Colonic mucosa (tissue), 4 donors: ENCODE data around the gene KCNA10. TPM values are rescaled to one million over a fixed set of nuclear protein-coding genes. Genes with fewer than 3 reads are reported as not detected.
A peak's percentile ranks its signal among the peaks of the same experiment; 100 is the strongest.

Source experiments
- DNase-seq: peaks from one replicate; pipeline ENCODE4 v3.0.0-alpha.2; 2020
- H3K27ac ChIP-seq: fragments of 200-600 bp; one replicate; pipeline ENCODE4 v1.8.0; 2021
- H3K27me3 ChIP-seq: fragments of 200-600 bp; one replicate; pipeline ENCODE4 v1.8.0; 2021
- H3K36me3 ChIP-seq: fragments of 200-600 bp; one replicate; pipeline ENCODE4 v1.8.0; 2021
- H3K4me1 ChIP-seq: fragments of 200-600 bp; one replicate; pipeline ENCODE4 v1.8.0; 2021; ENCODE audit warnings: mild to moderate bottlenecking
- H3K4me3 ChIP-seq: fragments of 200-600 bp; one replicate; pipeline ENCODE4 v1.8.0; 2021
- H3K9ac ChIP-seq, 2 donors: one replicate each; pipeline ENCODE4 v1.7.0; 2013; ENCODE audit warnings: control low read depth in 2 of 2, low read depth in 2 of 2, low read length in 2 of 2
- H3K9me3 ChIP-seq: fragments of 200-600 bp; one replicate; pipeline ENCODE4 v1.8.0; 2021
- CTCF ChIP-seq: fragments of 200-600 bp; IDR thresholded peaks from one replicate; pipeline ENCODE4 v1.8.0; 2022; ENCODE audit warnings: antibody characterized with exemption, mild to moderate bottlenecking
- intact Hi-C: fragments of 100-400 bp; cut with DNase I; formaldehyde crosslinking; loops from one replicate; pipeline ENCODE4 v1.14.1; 2022
- total RNA-seq, 2 donors: library from RNA; stranded (reverse); fragmentation: NEBNext Ultra II Directional in 1 of 2; extraction: Animal tissue kit (Norgen Biotek cat#: 25700) in 1 of 2; gene quantifications; one replicate each; pipeline ENCODE4 v1.2.1, GENCODE V29; 2021
- donor health status: healthy.
- donor health status: DM: no; HTN: no; CAD: no.
- donor health status: DM: no; HTN: no; CAD: no.

The KCNA10 gene
- total RNA-seq, 2 donors from 2014 or later = not detected

GRCh38 chr1:110551278-110551809 is 32.4 kb upstream of the KCNA10 start:
- no peak overlapping the region for H3K9ac ChIP-seq
- H3K27ac ChIP-seq = no peak overlapping the region
- no peak overlapping the region for H3K4me3 ChIP-seq
- no peaks in the 10 kb centered on the region for H3K4me1 ChIP-seq
- H3K36me3 ChIP-seq = no peaks in the 10 kb centered on the region
- no peak for DNase-seq
- intact Hi-C loops = no loop called here
- no peaks in the 10 kb centered on the region for H3K9me3 ChIP-seq
- H3K27me3 ChIP-seq = peaks cover 12% of the 10 kb centered on the region
- no peak for TF ChIP-seq CTCF

GRCh38 chr1:110549831-110550230 is 30.9 kb upstream of the KCNA10 start:
- Histone ChIP-seq H3K27me3 (peaks cover 4% of the 10 kb centered on the region), H3K27ac (no peak overlapping the region), H3K9me3 (no peaks in the 10 kb centered on the region), H3K4me3 (no peak overlapping the region), H3K4me1 (no peaks in the 10 kb centered on the region), H3K9ac (no peak overlapping the region), H3K36me3 (no peaks in the 10 kb centered on the region)
- no peak for DNase-seq
- TF ChIP-seq CTCF = no peak
- intact Hi-C loops = no loop called here

GRCh38 chr1:110548381-110548780 is 29.4 kb upstream of the KCNA10 start:
- no peaks in the 10 kb centered on the region for H3K27me3 ChIP-seq
- H3K27ac ChIP-seq = no peak overlapping the region
- no peak for DNase-seq
- no peaks in the 10 kb centered on the region for H3K9me3 ChIP-seq
- intact Hi-C loops = no loop called here
- no peak overlapping the region for H3K4me3 ChIP-seq
- no peaks in the 10 kb centered on the region for H3K4me1 ChIP-seq
- no peaks in the 10 kb centered on the region for H3K36me3 ChIP-seq
- H3K9ac ChIP-seq = no peak overlapping the region
- peak; percentile 23 for TF ChIP-seq CTCF

GRCh38 chr1:110547017-110547416 is 28.0 kb upstream of the KCNA10 start:
- Histone ChIP-seq H3K9ac (no peak overlapping the region), H3K27ac (no peak overlapping the region), H3K4me1 (no peaks in the 10 kb centered on the region), H3K27me3 (no peaks in the 10 kb centered on the region), H3K9me3 (no peaks in the 10 kb centered on the region), H3K4me3 (no peak overlapping the region), H3K36me3 (no peaks in the 10 kb centered on the region)
- no peak for TF ChIP-seq CTCF
- intact Hi-C loops = no loop called here
- DNase-seq = no peak

GRCh38 chr1:110545492-110545891 is 26.5 kb upstream of the KCNA10 start:
- Histone ChIP-seq H3K36me3 (no peaks in the 10 kb centered on the region), H3K9me3 (no peaks in the 10 kb centered on the region), H3K27ac (no peak overlapping the region), H3K9ac (no peak overlapping the region), H3K4me3 (no peak overlapping the region), H3K27me3 (no peaks in the 10 kb centered on the region), H3K4me1 (no peaks in the 10 kb centered on the region)
- DNase-seq = no peak
- TF ChIP-seq CTCF = no peak
- intact Hi-C loops = no loop called here
